ENCODE measurements around the gene GSDMA. TPM values are rescaled to one million over a fixed set of nuclear protein-coding genes. Genes with fewer than 3 reads are reported as not detected.

GSDMA gene
- total RNA-seq, 2 donors from 2014 or later: 0.68 to 1.2 TPM

DNA sequence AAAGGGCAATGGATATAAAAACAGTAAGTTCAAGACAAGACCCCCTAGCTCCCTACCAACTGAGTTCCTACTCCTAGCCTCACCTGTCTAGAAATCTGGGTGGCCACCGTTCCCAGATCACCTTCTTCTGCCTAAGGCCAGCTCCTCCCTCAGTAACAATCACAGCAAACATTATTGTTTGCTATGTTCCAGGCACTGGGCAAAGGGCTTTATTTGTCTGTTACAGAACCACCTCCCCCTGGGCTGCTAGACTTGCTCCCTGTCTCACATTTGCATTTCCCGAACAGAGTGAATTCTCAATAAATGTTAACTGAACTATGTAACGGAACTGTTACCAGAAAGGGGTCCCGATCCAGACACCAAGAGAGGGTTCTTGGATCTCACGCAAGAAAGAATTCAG, 28.5 kb upstream of the GSDMA start:
- TF ChIP-seq, protein P1, sequence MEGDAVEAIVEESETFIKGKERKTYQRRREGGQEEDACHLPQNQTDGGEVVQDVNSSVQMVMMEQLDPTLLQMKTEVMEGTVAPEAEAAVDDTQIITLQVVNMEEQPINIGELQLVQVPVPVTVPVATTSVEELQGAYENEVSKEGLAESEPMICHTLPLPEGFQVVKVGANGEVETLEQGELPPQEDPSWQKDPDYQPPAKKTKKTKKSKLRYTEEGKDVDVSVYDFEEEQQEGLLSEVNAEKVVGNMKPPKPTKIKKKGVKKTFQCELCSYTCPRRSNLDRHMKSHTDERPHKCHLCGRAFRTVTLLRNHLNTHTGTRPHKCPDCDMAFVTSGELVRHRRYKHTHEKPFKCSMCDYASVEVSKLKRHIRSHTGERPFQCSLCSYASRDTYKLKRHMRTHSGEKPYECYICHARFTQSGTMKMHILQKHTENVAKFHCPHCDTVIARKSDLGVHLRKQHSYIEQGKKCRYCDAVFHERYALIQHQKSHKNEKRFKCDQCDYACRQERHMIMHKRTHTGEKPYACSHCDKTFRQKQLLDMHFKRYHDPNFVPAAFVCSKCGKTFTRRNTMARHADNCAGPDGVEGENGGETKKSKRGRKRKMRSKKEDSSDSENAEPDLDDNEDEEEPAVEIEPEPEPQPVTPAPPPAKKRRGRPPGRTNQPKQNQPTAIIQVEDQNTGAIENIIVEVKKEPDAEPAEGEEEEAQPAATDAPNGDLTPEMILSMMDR (IDR thresholded peaks at IDR 0.05): no peak
- DNase-seq (ENCODE audit: low spot score): no peak
- Histone ChIP-seq H3K4me1 (ENCODE audit: control insufficient read depth in 1 of 2, low read depth in 2 of 2) (peaks cover 0 to 8% of the 10 kb centered on the region in 2 donors), H3K27ac (no peak overlapping the region), H3K36me3 (no peaks in the 10 kb centered on the region), H3K27me3 (replicated peaks; ENCODE audit: insufficient read depth) (no peaks in the 10 kb centered on the region), H3K9me3 (no peaks in the 10 kb centered on the region), H3K4me3 (no peak overlapping the region)
- ATAC-seq (ENCODE audit: insufficient number of reproducible peaks, low FRiP score, low read depth): no peak

DNA sequence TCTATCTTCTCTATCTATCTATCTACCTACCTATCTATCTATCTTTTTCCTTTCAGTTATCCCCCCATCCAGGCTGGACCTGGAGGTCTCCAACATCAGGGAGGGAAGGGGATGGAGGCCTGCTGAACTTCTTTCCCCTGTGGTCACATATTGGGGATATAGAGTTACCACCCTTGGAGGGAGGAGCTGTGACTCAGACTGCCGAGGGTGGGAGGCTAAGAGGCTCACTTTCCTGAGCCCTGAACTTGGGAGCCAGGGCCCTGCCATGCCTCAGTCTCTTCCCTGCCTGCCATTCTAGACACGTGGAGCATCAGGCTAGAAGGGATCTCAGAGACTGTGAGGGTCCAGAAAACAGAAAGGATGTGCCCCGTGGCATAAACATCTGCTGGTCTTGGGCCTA, 26.9 kb upstream of the GSDMA start:
- H3K4me3 ChIP-seq: no peak overlapping the region
- no peaks in the 10 kb centered on the region for H3K27me3 ChIP-seq (replicated peaks; ENCODE audit: insufficient read depth)
- no peaks in the 10 kb centered on the region for H3K9me3 ChIP-seq
- no peak for DNase-seq (ENCODE audit: low spot score)
- H3K4me1 ChIP-seq (ENCODE audit: control insufficient read depth in 1 of 2, low read depth in 2 of 2): no peaks in the 10 kb centered on the region
- no peaks in the 10 kb centered on the region for H3K36me3 ChIP-seq
- no peak for ATAC-seq (ENCODE audit: insufficient number of reproducible peaks, low FRiP score, low read depth)
- no peak overlapping the region for H3K27ac ChIP-seq
- TF ChIP-seq, protein P1 (IDR thresholded peaks at IDR 0.05): no peak

DNA sequence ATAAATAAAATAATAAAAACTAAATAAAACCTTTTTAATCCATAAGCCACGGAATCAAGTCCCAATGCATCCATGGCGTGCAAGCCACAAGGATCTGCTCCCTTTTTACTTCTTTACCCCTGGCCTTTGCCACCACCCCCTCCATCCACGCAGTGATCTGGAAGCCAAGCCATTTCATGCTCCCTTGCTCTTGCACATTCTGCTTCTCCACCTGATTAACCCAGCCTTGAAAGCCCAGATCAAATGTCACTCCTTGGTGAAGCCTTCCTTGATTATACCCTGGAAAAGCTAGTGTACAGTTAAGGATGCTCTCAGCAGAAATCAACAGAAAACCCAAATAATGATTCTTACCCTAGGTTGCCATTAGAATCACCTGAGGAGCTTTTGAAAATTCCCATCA, 25.4 kb upstream of the GSDMA start:
- Histone ChIP-seq H3K9me3 (no peaks in the 10 kb centered on the region), H3K4me3 (no peak overlapping the region), H3K36me3 (no peaks in the 10 kb centered on the region), H3K4me1 (ENCODE audit: control insufficient read depth in 1 of 2, low read depth in 2 of 2) (no peaks in the 10 kb centered on the region), H3K27ac (no peak overlapping the region), H3K27me3 (replicated peaks; ENCODE audit: insufficient read depth) (no peaks in the 10 kb centered on the region)
- DNase-seq (ENCODE audit: low spot score): no peak
- TF ChIP-seq, protein P1 (IDR thresholded peaks at IDR 0.05): no peak
- ATAC-seq (ENCODE audit: insufficient number of reproducible peaks, low FRiP score, low read depth): no peak

DNA sequence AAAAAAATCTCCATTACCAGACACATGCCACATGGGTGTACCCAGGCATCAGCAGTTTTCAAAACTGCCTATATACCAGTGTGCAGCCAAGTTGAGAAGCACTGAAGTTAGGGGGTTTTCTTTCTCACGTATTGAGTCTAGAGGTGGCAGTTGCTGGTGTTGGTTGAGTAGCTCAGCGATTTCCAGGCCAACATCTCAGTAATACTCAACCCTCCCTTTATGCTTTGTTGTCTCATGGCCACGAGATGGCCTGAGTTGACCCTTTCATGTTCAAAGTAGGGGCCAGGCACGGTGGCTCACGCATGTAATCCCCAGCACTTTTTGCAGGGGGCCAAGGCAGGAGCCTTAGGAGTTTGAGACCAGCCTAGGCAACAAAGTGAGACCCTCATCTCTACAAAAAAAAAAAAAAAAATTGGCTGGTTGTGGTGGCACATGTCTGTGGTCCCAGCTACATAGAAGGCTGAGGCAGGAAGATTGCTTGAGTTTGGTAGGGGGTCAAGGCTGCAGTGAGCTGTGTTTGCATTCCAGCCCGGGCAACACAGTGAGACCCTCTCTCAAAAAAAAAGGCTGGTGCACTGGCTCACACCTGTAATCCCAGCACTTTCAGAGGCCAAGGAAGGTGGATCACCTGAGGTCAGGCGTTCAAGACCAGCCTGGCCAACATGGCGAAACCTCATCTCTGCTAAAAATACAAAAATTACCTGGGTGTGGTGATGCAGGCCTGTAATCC, 24.5 kb upstream of the GSDMA start:
- Histone ChIP-seq H3K27me3 (replicated peaks; ENCODE audit: insufficient read depth) (no peaks in the 10 kb centered on the region), H3K4me3 (no peak overlapping the region), H3K9me3 (no peaks in the 10 kb centered on the region), H3K27ac (no peak overlapping the region), H3K36me3 (no peaks in the 10 kb centered on the region), H3K4me1 (ENCODE audit: control insufficient read depth in 1 of 2, low read depth in 2 of 2) (no peaks in the 10 kb centered on the region)
- no peak for ATAC-seq (ENCODE audit: insufficient number of reproducible peaks, low FRiP score, low read depth)
- TF ChIP-seq, protein P1 (IDR thresholded peaks at IDR 0.05): no peak
- no peak for DNase-seq (ENCODE audit: low spot score)

DNA sequence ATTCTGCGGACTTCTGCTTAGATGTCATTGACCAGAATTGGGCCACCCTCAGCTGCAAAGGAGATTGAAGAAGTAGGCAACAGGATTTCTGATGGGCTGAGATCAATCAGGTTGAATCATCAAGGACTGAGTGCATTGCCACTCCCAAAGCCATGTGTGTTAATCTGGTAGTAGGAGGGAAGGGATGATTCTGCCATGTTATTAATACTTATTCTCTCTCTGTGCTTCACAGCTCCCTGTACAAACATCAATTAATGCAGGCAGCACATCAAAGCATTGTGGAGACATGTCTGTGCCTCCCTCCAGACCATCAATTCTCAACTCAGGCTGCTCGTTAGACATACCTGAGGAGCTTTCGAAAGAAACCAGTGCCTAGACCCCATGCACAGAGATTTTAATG, 23.7 kb upstream of the GSDMA start:
- TF ChIP-seq, protein P1 (IDR thresholded peaks at IDR 0.05): no peak
- ATAC-seq (ENCODE audit: insufficient number of reproducible peaks, low FRiP score, low read depth) (no peak), DNase-seq (ENCODE audit: low spot score) (no peak)
- Histone ChIP-seq H3K4me3 (no peak overlapping the region), H3K4me1 (ENCODE audit: control insufficient read depth in 1 of 2, low read depth in 2 of 2) (no peaks in the 10 kb centered on the region), H3K27ac (no peak overlapping the region), H3K36me3 (no peaks in the 10 kb centered on the region), H3K27me3 (replicated peaks; ENCODE audit: insufficient read depth) (no peaks in the 10 kb centered on the region), H3K9me3 (no peaks in the 10 kb centered on the region)

All from thoracic aorta (tissue), 2 donors.